Measurements from ENCODE around the gene DBP. TPM values are rescaled to one million over a fixed set of nuclear protein-coding genes. Genes with fewer than 3 reads are reported as not detected.

Gene DBP
- total and polyA plus RNA-seq, 10 of the 15 experiments (the other 5 are each of a cell fraction or from before 2014, with no cell fraction given), result 2.0 to 10.6 (median 6.9) TPM

DNA sequence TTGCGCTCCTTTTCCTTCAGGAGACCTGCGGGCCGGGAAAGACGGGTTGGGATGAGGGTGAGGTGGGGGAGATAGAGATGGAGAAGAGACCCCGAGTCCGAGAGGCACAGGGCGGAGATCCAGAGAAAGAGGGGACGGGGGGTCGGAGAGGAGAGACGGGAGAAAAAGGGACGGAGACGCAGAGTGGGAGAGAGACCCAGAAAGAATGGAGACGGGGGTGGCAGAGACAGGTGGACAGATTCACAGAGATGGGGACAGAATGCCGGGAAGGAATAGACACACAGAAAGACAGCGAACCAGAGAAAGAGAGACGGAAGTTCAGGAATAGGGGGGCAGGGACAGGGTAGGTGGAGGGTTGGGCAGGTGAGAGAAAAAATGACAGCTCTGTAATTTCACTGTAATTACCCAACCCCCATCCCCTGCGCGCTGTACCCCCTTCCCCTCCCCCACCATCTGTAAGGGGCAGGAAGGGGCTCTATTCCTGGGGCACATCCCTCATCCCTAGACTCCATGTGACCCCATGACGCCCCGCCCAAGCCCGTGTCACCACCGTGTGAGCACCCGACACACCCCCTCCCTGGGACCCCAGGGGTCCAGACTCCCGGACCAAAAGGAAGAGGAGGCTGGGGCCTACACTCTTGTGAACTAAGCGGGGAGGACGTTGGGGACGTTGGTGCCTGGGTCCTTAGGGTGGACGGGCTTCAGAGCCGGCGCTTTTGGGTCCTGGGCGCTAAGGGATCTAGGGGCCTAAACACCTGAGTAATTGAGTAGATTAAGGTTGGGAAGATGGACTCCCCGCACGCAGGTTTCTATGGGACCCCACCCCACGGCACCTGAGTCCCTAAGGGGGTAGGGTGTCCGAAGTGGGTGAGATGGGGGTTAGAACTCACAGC lies 967 bp downstream of the DBP start (continued):
- TF ChIP-seq, protein P1, sequence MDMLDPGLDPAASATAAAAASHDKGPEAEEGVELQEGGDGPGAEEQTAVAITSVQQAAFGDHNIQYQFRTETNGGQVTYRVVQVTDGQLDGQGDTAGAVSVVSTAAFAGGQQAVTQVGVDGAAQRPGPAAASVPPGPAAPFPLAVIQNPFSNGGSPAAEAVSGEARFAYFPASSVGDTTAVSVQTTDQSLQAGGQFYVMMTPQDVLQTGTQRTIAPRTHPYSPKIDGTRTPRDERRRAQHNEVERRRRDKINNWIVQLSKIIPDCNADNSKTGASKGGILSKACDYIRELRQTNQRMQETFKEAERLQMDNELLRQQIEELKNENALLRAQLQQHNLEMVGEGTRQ (IDR thresholded peaks at IDR 0.05; ENCODE audit: borderline replicate concordance, low read depth, low read length), result no peak
- TF ChIP-seq, protein P2, sequence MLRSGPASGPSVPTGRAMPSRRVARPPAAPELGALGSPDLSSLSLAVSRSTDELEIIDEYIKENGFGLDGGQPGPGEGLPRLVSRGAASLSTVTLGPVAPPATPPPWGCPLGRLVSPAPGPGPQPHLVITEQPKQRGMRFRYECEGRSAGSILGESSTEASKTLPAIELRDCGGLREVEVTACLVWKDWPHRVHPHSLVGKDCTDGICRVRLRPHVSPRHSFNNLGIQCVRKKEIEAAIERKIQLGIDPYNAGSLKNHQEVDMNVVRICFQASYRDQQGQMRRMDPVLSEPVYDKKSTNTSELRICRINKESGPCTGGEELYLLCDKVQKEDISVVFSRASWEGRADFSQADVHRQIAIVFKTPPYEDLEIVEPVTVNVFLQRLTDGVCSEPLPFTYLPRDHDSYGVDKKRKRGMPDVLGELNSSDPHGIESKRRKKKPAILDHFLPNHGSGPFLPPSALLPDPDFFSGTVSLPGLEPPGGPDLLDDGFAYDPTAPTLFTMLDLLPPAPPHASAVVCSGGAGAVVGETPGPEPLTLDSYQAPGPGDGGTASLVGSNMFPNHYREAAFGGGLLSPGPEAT (IDR thresholded peaks at IDR 0.05; ENCODE audit: low read depth), result peak; percentile 34; the same call in 1 of the 2 replicates
- TF ChIP-seq BMI1 (IDR thresholded peaks at IDR 0.05; ENCODE audit: borderline replicate concordance) (no peak), TAF1 (IDR thresholded peaks at IDR 0.05; ENCODE audit: borderline replicate concordance, low read depth, low read length) (no peak), FOXK2 (IDR thresholded peaks at IDR 0.05) (no peak), HDGF (IDR thresholded peaks at IDR 0.05) (peak; percentile 92), MYB (IDR thresholded peaks at IDR 0.05; ENCODE audit: borderline replicate concordance, low read depth, low read length) (no peak), ZBED1 (IDR thresholded peaks at IDR 0.05; ENCODE audit: borderline replicate concordance) (no peak), ZNF217 (IDR thresholded peaks at IDR 0.05) (no peak), LARP7 (IDR thresholded peaks at IDR 0.05) (no peak), IKZF1 (conservative IDR thresholded peaks at IDR 0.05) (0 out of 2 replicates have a peak, but pooled peaks have one; percentile 5), SMAD1 (IDR thresholded peaks at IDR 0.05; ENCODE audit: low read depth, partially characterized antibody) (no peak), ESRRA (IDR thresholded peaks at IDR 0.05; ENCODE audit: low read length) (no peak), ZSCAN29 (IDR thresholded peaks at IDR 0.05) (no peak), FOXM1 (IDR thresholded peaks at IDR 0.05; ENCODE audit: low read depth, low read length) (no peak), POLR2A (IDR thresholded peaks at IDR 0.05; ENCODE audit: low read depth, low read length) (no peak), ZNF207 (IDR thresholded peaks at IDR 0.05; ENCODE audit: borderline replicate concordance) (no peak), CBX5 (IDR thresholded peaks at IDR 0.05; ENCODE audit: low read depth) (no peak)
- TF ChIP-seq, protein P3, sequence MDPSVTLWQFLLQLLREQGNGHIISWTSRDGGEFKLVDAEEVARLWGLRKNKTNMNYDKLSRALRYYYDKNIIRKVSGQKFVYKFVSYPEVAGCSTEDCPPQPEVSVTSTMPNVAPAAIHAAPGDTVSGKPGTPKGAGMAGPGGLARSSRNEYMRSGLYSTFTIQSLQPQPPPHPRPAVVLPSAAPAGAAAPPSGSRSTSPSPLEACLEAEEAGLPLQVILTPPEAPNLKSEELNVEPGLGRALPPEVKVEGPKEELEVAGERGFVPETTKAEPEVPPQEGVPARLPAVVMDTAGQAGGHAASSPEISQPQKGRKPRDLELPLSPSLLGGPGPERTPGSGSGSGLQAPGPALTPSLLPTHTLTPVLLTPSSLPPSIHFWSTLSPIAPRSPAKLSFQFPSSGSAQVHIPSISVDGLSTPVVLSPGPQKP (IDR thresholded peaks at IDR 0.05; ENCODE audit: low read depth, low read length), result no peak
- TF ChIP-seq, protein P4, sequence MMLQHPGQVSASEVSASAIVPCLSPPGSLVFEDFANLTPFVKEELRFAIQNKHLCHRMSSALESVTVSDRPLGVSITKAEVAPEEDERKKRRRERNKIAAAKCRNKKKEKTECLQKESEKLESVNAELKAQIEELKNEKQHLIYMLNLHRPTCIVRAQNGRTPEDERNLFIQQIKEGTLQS (IDR thresholded peaks at IDR 0.05; ENCODE audit: borderline replicate concordance, extremely low read depth, low read depth, low read length), result no peak
- TF ChIP-seq, protein P5, sequence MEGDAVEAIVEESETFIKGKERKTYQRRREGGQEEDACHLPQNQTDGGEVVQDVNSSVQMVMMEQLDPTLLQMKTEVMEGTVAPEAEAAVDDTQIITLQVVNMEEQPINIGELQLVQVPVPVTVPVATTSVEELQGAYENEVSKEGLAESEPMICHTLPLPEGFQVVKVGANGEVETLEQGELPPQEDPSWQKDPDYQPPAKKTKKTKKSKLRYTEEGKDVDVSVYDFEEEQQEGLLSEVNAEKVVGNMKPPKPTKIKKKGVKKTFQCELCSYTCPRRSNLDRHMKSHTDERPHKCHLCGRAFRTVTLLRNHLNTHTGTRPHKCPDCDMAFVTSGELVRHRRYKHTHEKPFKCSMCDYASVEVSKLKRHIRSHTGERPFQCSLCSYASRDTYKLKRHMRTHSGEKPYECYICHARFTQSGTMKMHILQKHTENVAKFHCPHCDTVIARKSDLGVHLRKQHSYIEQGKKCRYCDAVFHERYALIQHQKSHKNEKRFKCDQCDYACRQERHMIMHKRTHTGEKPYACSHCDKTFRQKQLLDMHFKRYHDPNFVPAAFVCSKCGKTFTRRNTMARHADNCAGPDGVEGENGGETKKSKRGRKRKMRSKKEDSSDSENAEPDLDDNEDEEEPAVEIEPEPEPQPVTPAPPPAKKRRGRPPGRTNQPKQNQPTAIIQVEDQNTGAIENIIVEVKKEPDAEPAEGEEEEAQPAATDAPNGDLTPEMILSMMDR (IDR thresholded peaks at IDR 0.05 in 2 of 3, conservative IDR thresholded peaks at IDR 0.05 in 1 of 3; ENCODE audit: control insufficient read depth in 2 of 3, extremely low read depth in 1 of 3, insufficient read depth in 1 of 3, low read depth in 3 of 3, low read length in 3 of 3), result no peak
- TF ChIP-seq, protein P6, sequence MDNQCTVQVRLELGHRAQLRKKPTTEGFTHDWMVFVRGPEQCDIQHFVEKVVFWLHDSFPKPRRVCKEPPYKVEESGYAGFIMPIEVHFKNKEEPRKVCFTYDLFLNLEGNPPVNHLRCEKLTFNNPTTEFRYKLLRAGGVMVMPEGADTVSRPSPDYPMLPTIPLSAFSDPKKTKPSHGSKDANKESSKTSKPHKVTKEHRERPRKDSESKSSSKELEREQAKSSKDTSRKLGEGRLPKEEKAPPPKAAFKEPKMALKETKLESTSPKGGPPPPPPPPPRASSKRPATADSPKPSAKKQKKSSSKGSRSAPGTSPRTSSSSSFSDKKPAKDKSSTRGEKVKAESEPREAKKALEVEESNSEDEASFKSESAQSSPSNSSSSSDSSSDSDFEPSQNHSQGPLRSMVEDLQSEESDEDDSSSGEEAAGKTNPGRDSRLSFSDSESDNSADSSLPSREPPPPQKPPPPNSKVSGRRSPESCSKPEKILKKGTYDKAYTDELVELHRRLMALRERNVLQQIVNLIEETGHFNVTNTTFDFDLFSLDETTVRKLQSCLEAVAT (IDR thresholded peaks at IDR 0.05), result peak; percentile 65; the same call in 1 of the 2 replicates
